Stimulated activated CD8-positive, alpha-beta memory T cell treated with anti-CD3 and anti-CD28 coated beads, Interleukin-15, amount 100 ng/mL, for 1 hour (primary cell): ENCODE results near the gene TADA3.

ENCODE experiments used
- DNase-seq: peaks from one replicate; pipeline ENCODE4 v3.0.0-alpha.2; 2020; ENCODE audit warnings: low read depth

Gene TADA3

DNA sequence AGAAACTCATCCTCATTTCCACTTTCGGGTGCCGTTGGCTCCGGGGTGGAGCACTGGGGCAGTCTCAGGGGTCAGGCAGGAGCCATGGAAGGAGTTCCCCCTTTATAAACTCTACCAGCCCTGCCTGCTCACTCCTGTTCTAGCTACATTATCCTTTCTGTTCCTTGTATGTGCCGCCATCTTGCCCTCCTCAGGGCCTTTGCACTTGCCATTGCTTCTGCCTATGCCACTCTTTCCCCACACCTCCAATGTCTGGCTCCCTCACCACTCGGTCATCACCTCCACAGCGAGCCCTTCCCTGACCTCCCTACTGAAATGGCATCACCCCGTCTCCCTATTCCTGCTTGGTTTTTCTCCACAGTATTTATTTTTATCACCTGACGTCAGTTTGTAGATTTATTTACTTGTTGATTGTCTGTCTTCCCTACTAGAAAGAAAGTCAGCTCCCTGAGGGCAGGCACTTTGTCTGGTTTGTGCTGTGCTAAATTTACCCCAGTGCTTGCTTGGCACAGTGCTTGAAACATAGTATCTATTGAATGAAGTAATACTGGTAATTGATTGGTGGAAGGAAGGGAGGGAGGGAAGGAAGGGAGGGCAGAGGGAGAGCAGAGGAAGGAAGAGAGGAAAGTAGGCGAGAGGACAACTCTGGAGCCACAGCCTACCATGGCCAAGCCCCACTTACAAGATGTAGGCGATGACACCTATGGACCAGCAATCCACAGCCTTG, 31.3 kb downstream of the TADA3 start:
- no peak for DNase-seq

DNA sequence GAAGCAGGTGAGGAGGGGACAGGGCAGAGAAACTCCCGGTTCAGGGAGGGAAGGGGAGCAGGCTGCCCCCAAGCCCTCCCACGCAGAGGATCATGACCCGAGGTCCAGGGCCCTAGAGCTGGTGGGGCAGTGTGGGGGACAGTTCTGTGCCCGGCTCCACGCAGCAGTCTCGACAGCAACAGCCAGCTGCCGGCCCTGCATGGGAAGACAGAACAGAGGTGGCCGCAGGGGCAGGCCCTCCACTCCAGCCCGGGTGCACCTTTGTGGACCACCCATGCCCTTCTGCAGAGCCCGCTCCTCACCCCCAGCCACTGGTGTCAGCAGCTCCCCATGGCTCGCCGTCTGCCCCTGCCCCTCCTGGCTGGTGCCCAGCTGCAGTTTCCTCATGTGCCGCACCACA, 34.8 kb downstream of the TADA3 start:
- no peak for DNase-seq

DNA sequence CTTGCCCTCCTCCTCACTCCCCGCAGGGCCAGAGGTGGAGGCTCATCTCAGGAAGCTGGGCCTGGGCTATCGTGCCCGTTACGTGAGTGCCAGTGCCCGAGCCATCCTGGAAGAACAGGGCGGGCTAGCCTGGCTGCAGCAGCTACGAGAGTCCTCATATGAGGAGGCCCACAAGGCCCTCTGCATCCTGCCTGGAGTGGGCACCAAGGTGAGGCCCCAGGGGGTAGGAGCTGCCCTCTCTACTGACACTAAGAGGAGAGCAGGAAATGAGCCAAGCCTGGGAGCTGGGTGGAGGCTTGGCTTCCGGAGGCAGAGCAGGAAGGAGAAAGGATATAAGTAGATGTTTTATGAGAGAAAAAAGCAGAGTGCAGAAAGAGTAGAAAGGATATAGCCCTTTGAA, 37.6 kb downstream of the TADA3 start:
- no peak for DNase-seq

DNA sequence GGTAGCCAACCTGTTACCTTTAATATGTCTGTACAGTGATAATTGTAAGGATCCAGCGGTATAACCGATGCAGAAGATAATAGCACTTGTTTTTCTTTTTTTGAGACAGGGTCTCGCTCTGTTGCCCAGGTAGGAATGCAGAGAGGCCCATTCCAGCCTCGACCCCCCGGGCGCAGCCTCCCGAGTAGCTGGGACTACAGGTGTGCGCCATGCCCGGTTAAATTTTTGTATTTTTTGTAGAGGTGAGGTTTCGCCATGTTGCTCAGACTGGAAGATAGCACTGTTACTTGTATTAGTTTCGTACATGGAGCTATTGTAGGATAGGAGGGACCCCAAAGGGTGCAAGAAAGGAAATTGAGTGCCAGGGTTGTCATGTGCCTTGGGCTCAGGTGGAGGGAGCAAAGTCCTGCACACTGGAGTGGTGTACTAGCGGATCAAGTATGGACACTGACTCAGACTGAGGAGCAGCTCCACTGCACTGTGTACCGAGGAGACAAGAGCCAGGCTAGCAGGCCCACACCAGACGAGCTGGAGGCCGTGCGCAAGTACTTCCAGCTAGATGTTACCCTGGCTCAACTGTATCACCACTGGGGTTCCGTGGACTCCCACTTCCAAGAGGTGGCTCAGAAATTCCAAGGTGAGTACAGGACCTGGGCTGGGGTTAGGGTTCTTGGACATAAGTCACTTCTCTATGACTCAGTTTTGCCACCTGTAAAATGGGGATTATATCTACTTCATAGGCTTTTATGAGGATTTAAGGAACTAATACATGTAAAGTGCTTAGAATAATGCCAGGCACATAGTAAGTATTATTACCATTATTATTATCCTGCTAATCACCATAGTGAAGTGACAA, 41.5 kb downstream of the TADA3 start:
- no peak for DNase-seq

DNA sequence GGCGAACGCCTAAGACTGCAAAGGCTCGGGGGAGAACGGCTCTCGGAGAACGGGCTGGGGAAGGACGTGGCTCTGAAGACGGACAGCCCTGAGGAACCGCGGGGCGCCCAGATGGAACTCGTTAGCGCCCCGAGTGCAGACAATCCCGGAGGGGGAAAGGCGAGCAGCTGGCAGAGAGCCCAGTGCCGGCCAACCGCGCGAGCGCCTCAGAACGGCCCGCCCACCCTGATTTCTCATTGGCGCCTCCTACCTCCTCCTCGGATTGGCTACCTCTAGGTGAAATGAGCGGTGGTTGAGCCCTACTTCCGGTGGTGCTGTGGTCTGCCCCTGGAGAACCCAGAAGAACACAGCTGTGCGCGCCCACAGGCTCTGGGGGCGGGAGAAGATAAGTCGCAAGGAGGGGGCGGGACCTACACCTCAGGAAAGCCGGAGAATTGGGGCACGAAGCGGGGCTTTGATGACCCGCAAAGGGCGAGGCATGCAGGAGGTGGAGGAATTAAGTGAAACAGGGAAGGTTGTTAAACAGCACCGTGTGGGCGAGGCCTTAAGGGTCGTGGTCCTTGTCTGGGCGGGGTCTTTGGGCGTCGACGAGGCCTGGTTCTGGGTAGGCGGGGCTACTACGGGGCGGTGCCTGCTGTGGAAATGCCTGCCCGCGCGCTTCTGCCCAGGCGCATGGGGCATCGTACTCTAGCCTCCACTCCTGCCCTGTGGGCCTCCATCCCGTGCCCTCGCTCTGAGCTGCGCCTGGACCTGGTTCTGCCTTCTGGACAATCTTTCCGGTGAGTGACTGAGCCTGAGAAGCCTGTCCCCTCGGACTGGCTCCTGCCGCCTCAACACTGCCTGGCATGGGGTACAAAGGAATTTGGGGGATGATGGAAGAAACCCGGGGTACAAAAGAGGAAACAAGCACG, 42.4 kb downstream of the TADA3 start, which contains the start of gene OGG1:
Gene OGG1, plus strand, starts transcription at position 308 of the 911 bp plus-strand sequence. Its CDS starts 335 bp downstream, at position 643.
- peak; percentile 87 for DNase-seq

DNA sequence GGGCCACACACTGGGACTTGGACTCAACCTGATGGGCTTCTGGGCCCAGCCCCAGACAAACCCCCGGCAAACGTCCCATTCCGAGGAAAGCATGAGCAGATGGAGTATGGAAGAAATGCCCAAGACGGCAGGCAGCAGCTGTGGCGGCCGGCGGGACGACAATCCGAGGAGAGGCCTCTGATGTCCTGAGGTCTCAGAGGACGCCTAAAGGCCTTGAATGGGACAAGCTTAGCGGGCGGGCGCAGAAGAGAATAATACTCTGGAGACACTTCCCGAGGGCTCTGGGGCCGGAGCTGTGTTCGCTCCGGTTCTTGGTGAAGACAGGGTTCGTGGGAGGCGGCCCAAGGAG, 43.0 kb downstream of the TADA3 start:
- DNase-seq, result no peak

DNA sequence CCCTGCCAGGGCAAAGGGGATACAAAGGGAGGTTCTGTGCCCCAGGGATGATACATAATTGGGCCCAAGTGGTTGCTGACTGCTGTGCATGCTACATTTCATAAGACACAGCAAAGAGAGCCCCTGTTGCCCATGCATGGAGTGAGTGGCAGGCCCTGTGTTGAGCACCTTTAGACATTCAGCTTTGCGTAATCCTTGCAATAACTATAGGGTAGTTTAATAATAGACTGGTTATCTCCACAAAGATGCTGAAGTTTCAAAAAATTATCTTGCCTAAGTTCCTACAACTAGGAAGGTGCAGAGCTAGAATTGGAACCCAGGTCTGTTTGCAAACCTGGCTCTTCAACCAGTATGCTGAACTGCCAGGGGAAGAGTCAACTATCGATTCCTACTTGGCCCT, 44.2 kb downstream of the TADA3 start:
- DNase-seq, result no peak

DNA sequence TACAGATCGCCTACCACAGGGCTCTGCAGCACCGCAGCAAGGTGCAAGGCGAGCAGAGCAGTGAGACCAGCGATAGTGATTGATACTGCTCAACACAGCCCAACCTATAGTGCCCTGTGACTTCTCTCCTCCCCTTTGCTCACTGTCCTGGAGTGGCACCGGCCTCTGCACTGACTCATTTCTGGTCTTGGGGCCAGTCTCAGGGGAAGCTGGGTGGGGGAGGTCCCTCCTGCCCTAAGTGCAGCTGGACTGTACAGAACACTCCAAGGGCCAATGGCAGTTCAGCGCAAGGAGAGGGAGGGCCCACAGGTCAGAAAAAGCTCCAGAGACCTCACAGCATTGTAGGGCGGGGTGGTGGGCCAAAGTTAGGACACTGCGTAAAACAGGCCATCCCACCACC, 45.0 kb downstream of the TADA3 start:
- no peak for DNase-seq

DNA sequence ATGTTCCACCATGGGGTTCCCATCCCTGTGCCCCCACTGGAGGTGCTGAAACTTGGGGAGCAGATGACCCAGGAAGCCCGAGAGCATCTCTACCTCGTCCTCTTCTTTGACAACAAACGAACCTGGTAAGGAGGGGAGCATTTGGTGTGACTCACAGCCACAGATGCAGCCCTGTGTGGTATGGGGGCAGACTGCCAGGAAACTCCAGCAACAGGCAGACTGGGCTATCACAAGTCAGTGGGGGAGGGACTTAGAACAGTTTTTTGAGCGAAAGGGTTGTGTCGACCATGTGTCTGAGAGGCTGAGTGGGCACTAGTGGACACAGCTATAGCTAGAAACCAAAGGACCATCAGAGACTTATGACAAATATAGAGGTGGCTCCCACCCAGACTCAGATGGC, 45.9 kb downstream of the TADA3 start:
- DNase-seq, result no peak

DNA sequence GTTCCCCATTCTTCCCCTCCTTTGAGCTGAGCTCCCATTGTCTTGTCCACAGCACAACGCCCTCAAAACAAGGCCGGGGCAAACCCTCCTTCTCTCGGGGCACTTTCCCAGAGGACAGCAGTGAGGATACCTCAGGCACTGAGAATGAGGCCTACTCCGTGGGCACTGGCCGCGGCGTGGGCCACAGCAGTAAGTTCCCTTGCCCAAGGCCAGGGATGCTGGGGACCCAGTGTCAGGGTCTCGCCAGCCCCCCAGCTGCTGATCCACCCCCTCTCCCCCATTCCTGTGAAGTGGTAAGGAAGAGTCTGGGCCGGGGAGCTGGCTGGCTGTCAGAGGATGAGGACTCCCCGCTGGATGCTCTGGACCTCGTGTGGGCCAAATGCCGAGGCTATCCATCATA, 46.8 kb downstream of the TADA3 start:
- no peak for DNase-seq

DNA sequence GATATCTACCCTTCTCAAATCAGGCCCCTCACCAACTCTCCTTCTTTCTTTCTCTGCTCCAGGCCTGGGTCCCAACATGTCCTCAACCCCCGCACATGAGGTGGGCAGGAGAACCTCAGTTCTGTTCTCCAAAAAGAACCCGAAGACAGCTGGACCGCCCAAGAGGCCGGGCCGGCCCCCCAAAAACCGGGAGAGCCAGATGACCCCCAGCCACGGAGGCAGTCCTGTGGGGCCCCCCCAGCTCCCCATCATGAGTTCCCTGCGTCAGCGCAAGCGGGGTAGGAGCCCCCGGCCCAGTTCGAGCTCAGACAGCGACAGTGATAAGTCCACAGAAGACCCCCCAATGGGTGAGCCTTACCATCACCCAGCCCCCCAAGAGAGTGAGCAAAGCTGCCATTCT, 48.1 kb downstream of the TADA3 start:
- DNase-seq, result no peak

DNA sequence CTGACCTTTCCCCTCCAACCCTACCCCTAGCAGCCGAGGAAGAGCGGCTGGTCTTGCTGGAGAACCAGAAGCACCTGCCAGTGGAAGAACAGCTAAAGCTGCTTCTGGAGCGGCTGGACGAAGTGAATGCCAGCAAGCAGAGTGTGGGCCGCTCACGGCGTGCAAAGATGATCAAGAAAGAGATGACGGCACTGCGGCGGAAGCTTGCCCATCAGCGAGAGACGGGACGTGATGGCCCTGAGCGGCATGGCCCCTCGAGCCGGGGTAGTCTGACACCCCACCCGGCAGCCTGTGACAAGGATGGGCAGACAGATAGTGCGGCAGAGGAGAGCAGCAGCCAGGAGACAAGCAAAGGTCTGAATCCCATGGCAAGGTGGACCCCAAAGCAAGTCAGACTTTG, 48.7 kb downstream of the TADA3 start:
- DNase-seq, result no peak

DNA sequence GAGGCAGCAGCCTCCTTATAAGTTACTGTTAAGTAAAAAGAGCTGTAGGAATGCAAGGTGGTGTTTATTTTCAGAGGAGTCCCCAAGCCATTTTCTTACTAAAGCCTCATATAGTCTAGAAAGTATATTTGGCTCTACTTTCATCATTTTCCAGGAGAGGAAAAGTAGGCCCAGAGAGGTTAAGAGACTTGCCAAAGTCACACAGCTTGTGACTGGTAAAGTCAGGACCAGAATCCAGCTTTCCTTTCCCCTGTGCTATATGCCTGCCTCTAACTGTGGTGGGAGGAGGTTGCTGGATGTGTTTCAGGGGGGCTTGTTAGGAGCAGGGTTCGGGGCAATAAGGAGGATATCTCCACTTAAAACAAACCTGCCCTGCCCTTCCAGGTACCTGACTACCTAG, 49.7 kb downstream of the TADA3 start:
- no peak for DNase-seq

DNA sequence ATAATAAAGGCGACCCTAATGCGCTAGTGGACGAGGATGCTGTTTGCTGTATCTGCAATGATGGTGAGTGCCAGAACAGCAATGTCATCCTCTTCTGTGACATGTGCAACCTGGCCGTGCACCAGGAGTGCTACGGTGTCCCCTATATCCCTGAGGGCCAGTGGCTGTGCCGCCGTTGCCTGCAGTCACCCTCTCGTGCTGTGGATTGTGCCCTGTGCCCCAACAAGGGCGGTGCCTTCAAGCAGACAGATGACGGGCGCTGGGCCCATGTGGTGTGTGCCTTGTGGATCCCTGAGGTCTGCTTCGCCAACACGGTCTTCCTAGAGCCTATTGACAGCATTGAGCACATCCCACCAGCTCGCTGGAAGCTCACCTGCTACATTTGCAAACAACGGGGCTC, 53.1 kb downstream of the TADA3 start:
- DNase-seq, result no peak

DNA sequence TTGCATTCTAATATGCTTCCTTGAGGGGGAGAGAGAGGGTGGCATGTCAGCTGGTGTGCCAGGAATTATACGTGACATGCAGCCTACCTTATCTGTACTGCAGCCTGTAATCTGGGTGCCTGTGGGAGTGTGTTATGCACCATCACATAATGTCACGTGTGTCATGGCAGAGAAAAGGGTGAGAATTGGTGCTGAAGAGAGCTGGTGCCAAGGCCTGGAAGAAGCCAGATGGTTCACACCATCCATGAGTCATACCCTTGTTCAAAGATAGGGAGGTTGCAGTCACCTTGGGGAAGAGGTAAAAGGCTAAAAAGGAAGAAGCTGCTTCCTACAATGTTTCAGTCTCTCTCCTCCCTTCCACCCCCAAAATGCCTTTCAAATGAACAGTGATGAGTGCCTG, 55.4 kb downstream of the TADA3 start:
- DNase-seq, result no peak

DNA sequence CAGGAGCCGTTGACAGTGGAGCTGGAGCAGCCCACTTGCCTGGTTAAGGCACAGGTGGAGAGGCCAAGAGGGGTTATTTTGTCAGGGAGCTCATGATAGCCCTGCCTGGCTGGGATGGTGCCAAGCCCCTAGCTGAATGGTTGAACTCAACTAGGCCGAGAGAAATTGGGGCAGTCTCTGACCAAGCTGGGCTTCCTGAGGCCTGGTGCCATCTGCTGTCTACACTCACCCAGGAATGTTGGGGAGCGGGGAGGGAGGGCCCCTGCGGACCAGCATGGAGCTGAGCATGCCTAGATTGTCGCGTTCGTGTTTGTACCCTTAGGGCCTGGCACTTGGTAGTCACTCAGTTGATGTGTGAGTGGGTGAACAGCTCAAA, 59.5 kb downstream of the TADA3 start:
- no peak for DNase-seq

DNA sequence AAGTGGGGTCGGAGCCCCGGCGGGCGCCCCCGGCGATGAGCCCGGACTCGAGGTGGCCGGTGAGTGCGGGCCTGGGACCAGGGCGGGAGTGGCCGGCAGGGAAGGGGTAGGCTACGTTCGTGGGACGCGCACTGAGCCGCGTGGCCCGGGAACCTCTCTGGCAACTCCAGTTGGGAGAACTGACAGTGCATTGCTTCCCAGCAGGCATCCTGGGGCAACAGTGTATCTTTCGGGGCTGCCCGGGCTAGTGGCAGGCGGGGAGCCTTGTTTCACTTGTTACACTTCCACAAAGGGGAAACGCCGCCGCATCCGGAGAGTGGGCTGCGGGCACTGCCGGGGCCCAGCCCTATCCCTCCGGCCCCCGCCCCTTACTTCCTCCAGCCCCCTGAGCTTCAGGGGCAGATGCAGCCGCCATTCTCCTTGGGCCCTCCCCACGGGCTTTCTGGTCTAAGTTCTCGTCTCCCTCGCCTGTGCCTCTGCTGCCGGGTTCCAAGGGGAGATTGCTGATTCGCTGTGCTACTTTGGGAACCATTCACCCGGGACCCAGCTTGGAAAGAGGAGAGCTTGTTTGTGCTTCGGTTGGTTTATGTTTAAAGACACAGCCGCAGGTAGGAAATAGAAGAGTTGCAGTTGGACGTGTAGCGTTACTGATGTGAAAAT, 60.1 kb downstream of the TADA3 start:
- no peak for DNase-seq

DNA sequence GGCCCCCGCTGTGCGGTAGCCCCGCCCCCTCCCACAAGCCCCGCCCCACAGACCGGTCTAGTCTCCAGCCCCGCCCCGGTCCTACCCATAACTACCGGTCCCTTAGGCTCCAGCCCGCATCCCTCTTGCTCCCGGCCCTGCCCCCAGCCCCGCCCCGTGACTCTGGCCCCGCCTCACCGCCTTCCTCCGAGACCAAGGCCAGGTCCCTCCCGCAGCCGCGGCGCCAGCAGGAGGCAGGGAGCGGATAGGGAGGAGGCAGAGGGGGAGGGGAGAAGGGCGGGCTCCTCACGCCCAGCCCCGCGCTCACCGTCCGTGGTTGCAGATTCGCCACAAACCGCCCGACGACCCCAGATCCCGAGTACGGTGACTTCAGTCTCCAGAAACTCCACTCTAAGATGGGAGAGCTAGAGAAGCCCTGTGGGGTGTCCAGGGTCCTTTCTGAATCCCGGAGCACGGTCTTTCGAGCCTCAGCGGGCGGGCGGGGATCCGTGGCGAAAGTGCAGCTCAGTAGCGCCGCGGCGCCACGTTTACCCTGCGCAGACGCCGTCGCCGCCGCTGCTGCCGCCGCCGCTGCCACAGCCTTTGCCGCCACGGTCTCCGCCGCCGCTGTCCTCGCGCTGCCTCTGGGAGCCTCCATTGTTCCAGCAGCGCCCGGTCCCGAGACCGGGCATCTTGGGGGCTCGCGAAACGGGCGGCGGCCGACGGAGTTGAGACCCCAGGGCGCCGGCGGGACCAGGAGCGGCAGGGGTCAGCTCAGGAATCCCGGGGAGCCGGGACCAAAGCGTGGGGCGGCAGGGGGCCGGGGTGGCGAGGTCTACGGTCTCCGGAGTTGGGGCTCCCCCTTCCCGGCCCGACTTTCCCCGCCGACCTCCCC, 60.8 kb downstream of the TADA3 start, which contains the start of gene BRPF1:
Gene BRPF1, plus strand, starts transcription at position 530 of the 874 bp plus-strand sequence. CDS start 2,406 bp downstream, outside the sequence.
- DNase-seq, result peak; percentile 99

DNA sequence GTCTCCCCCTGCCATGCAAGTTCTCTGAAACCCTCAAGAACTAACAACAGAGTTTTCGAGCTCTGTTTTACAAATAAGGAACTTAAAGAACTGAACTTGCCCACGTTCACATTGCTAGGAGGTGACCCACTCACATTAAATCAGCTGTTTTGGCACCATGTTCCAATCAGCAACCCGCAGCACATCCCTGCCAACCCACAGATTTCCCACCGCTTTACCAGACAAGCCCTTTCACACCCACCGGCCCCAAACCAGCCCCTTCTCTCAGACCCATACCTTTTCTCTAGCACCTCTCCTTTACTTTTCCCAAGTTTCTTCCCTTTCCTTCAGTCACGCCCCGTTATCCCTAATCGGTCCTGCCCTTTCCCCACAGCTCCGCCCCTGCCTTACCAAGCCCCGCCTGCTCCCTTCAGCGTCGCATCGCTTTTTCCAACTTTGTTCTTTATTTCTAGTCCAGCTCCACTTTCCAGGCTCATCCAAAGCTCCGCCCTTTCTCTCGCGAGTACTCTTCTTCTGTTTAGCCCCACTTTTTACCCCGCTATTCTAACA, 61.5 kb downstream of the TADA3 start:
- no peak for DNase-seq
